Peyer's patch (tissue), 4 donors: ENCODE results near the gene HPCAL1. TPM values are rescaled to one million over a fixed set of nuclear protein-coding genes. Genes with fewer than 3 reads are reported as not detected.
A peak's percentile ranks its signal among the peaks of the same experiment; 100 is the strongest.

Experiments
- DNase-seq, 3 donors: peaks; one replicate each; pipeline ENCODE4 v3.0.0-alpha.2; 2017 to 2019
- H3K27ac ChIP-seq, 4 donors: fragments of 200-600 bp; sonication (generic); one replicate each; pipeline ENCODE4 v1.5.1; 2016 to 2019
- H3K27me3 ChIP-seq, 2 donors: fragments of 200-600 bp; sonication (generic); one replicate each; pipeline ENCODE4 v1.5.1; 2019
- H3K36me3 ChIP-seq, 3 donors: fragments of 200-600 bp; sonication (generic); one replicate each; pipeline ENCODE4 v1.5.1; 2016 to 2019
- H3K4me1 ChIP-seq, 4 donors: fragments of 200-600 bp; sonication (generic); one replicate each; pipeline ENCODE4 v1.5.1; 2016 to 2019
- H3K4me3 ChIP-seq, 4 donors: fragments of 200-600 bp; sonication (generic); 1 replicate in 3 of 4; 2 replicates in 1 of 4; pipeline ENCODE4 v1.5.1; 2016 to 2019; ENCODE audit warnings: mild to moderate bottlenecking in 1 of 4
- H3K9me3 ChIP-seq, 4 donors: fragments of 200-600 bp; sonication (generic); one replicate each; pipeline ENCODE4 v1.5.1; 2016 to 2019; ENCODE audit warnings: mild to moderate bottlenecking in 1 of 4
- POLR2A ChIP-seq, 2 donors: fragments of 450-650 bp; IDR thresholded peaks; one replicate each; pipeline ENCODE4 v1.5.1; 2017; ENCODE audit warnings: antibody characterized with exemption in 2 of 2, mild to moderate bottlenecking in 2 of 2, moderate library complexity in 2 of 2
- total RNA-seq, 4 donors: library from RNA; depleted of rRNA; stranded (reverse); fragments of >200 nt; gene quantifications; one replicate each; pipeline ENCODE4 v1.1.0, GENCODE V29; 2016
- TF ChIP-seq, protein P1 (sequence below), 6 experiments: fragments of 450-650 bp in 4 of 6; fragments of 200-600 bp in 2 of 6; sonication (generic) in 1 of 6; IDR thresholded peaks; one replicate each; pipeline ENCODE4 v1.5.1; 2017 to 2019; ENCODE audit warnings: antibody characterized with exemption in 6 of 6, mild to moderate bottlenecking in 3 of 6, moderate library complexity in 1 of 6

HPCAL1 gene
- total RNA-seq, 4 donors from 2014 or later, result 123 to 270 (median 156) TPM

GRCh38 chr2:10345813-10346212 is 43.1 kb downstream of the HPCAL1 start:
- H3K9me3 ChIP-seq, result no peaks in the 10 kb centered on the region
- H3K4me3 ChIP-seq, result no peak overlapping the region
- H3K36me3 ChIP-seq, result no peaks in the 10 kb centered on the region
- peak in 1 of 3 donors; percentile 24 for DNase-seq
- H3K27ac ChIP-seq, result no peak overlapping the region
- peaks cover 0 to 29% (median 3%) of the 10 kb centered on the region in 4 donors for H3K4me1 ChIP-seq
- TF ChIP-seq POLR2A (IDR thresholded peaks at IDR 0.05), result no peak
- TF ChIP-seq, protein P1, sequence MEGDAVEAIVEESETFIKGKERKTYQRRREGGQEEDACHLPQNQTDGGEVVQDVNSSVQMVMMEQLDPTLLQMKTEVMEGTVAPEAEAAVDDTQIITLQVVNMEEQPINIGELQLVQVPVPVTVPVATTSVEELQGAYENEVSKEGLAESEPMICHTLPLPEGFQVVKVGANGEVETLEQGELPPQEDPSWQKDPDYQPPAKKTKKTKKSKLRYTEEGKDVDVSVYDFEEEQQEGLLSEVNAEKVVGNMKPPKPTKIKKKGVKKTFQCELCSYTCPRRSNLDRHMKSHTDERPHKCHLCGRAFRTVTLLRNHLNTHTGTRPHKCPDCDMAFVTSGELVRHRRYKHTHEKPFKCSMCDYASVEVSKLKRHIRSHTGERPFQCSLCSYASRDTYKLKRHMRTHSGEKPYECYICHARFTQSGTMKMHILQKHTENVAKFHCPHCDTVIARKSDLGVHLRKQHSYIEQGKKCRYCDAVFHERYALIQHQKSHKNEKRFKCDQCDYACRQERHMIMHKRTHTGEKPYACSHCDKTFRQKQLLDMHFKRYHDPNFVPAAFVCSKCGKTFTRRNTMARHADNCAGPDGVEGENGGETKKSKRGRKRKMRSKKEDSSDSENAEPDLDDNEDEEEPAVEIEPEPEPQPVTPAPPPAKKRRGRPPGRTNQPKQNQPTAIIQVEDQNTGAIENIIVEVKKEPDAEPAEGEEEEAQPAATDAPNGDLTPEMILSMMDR (IDR thresholded peaks at IDR 0.05), result no peak
- no peaks in the 10 kb centered on the region for H3K27me3 ChIP-seq

GRCh38 chr2:10346929-10347561 is 44.3 kb downstream of the HPCAL1 start:
- DNase-seq, result peak in 1 of 3 donors; percentile 46
- peaks cover 0 to 23% (median 3%) of the 10 kb centered on the region in 4 donors for H3K4me1 ChIP-seq
- no peak overlapping the region for H3K27ac ChIP-seq
- no peaks in the 10 kb centered on the region for H3K27me3 ChIP-seq
- TF ChIP-seq, protein P1 (IDR thresholded peaks at IDR 0.05), result no peak
- no peak for TF ChIP-seq POLR2A (IDR thresholded peaks at IDR 0.05)
- no peaks in the 10 kb centered on the region for H3K36me3 ChIP-seq
- H3K9me3 ChIP-seq, result no peaks in the 10 kb centered on the region
- H3K4me3 ChIP-seq, result no peak overlapping the region

DNA sequence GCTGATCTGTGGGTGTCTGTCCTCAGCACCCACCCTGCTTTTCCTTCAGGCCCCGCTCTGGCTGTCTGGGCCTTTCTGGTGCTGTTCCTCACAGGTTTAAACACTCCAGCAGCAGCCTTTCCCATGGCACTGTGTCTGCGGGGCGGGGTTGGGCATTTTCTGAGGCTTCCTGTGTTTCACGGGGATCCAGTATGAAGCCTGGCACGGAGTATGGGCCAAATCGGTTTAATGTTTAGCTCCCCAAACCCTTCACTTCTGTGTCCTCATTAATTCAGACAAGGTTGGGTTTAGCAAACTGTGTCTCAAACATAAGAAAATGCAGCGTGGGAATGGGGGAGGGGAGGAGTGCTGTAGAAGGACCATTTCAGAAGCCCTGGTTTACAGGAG is 44.9 kb downstream of the HPCAL1 start:
- H3K4me1 ChIP-seq, result peaks cover 0 to 23% (median 3%) of the 10 kb centered on the region in 4 donors
- DNase-seq, result peak in 1 of 3 donors; percentile 52

GRCh38 chr2:10348891-10349290 is 46.2 kb downstream of the HPCAL1 start:
- Histone ChIP-seq H3K27me3 (no peaks in the 10 kb centered on the region), H3K9me3 (no peaks in the 10 kb centered on the region), H3K27ac (no peak overlapping the region), H3K4me1 (peaks cover 0 to 23% (median 3%) of the 10 kb centered on the region in 4 donors), H3K36me3 (no peaks in the 10 kb centered on the region), H3K4me3 (no peak overlapping the region)
- DNase-seq, result no peak
- TF ChIP-seq, protein P1 (IDR thresholded peaks at IDR 0.05), result no peak
- no peak for TF ChIP-seq POLR2A (IDR thresholded peaks at IDR 0.05)

More for the DNA sequence above, 44.9 kb downstream of the HPCAL1 start:
- Histone ChIP-seq H3K36me3 (no peaks in the 10 kb centered on the region), H3K27ac (no peak overlapping the region), H3K27me3 (no peaks in the 10 kb centered on the region), H3K9me3 (no peaks in the 10 kb centered on the region), H3K4me3 (no peak overlapping the region)
- no peak for TF ChIP-seq POLR2A (IDR thresholded peaks at IDR 0.05)
- TF ChIP-seq, protein P1 (IDR thresholded peaks at IDR 0.05), result no peak

DNA sequence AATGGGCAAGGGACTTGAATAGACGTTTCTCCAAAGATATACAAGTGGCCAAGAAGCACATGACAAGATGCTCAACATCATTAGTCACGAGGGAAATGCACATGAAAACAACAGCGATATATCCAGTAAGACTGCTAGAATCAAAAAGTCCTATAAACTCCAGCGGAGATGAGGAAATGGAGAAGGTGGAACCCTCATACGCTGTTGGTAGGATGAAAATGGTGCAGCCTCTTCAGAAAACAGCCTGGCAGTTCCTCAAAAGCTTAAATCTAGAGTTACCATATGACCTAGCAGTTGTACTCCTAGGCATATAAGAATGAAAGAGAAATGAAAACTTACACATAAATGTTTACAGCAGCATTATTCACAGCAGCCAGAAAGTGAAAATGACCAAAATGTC is 48.1 kb downstream of the HPCAL1 start:
- H3K4me3 ChIP-seq, result no peak overlapping the region
- no peaks in the 10 kb centered on the region for H3K9me3 ChIP-seq
- H3K4me1 ChIP-seq, result peaks cover 0 to 18% (median 3%) of the 10 kb centered on the region in 4 donors
- no peaks in the 10 kb centered on the region for H3K36me3 ChIP-seq
- no peaks in the 10 kb centered on the region for H3K27me3 ChIP-seq
- no peak overlapping the region for H3K27ac ChIP-seq
- TF ChIP-seq POLR2A (IDR thresholded peaks at IDR 0.05), result no peak
- TF ChIP-seq, protein P1 (IDR thresholded peaks at IDR 0.05), result no peak
- DNase-seq, result no peak
